GM23338 (cell line): ENCODE data around the gene KLC1. TPM values are rescaled to one million over a fixed set of nuclear protein-coding genes. Genes with fewer than 3 reads are reported as not detected.

ENCODE experiments used
- ATAC-seq: fragments of 200-7000 bp; cut with Tn5 transposase; 3 replicates; pipeline ENCODE4 v1.9.1; 2020
- DNase-seq: peaks from one replicate; pipeline ENCODE4 v3.0.0-alpha.2; 2015; ENCODE audit warnings: low spot score
- H2AFZ ChIP-seq: fragments of 200-600 bp; sonication (generic); 2 replicates; pipeline ENCODE4 v1.8.0; 2016; ENCODE audit warnings: antibody characterized with exemption, mild to moderate bottlenecking, moderate library complexity
- H3F3A ChIP-seq: fragments of 200-600 bp; sonication (generic); replicated peaks from 2 replicates; pipeline ENCODE4 v1.8.0; 2017; ENCODE audit warnings: antibody characterized with exemption, mixed run types, low read depth
- H3K27ac ChIP-seq: fragments of 200-600 bp; sonication (generic); 2 replicates; pipeline ENCODE4 v1.6.1; 2016; ENCODE audit warnings: low read depth
- H3K27me3 ChIP-seq: fragments of 200-600 bp; sonication (generic); 2 replicates; pipeline ENCODE4 v1.8.0; 2016; ENCODE audit warnings: mild to moderate bottlenecking, mixed run types, moderate library complexity; ENCODE audit not compliant: insufficient read depth
- H3K36me3 ChIP-seq: fragments of 200-600 bp; sonication (generic); 2 replicates; pipeline ENCODE4 v1.8.0; 2016; ENCODE audit warnings: mild to moderate bottlenecking; ENCODE audit not compliant: insufficient read depth
- H3K4me1 ChIP-seq: fragments of 200-600 bp; sonication (generic); 2 replicates; pipeline ENCODE4 v1.8.0; 2016; ENCODE audit warnings: mild to moderate bottlenecking, moderate library complexity; ENCODE audit not compliant: insufficient read depth
- H3K4me2 ChIP-seq: fragments of 200-600 bp; sonication (generic); 2 replicates; pipeline ENCODE4 v1.7.1; 2017; ENCODE audit warnings: mixed run types
- H3K4me3 ChIP-seq: fragments of 200-600 bp; sonication (generic); 2 replicates; pipeline ENCODE4 v1.6.1; 2016; ENCODE audit warnings: mixed run types
- H3K79me2 ChIP-seq: fragments of 200-600 bp; sonication (generic); replicated peaks from 2 replicates; pipeline ENCODE4 v1.8.0; 2017; ENCODE audit warnings: mild to moderate bottlenecking; ENCODE audit not compliant: insufficient read depth
- H3K9me2 ChIP-seq: fragments of 200-600 bp; sonication (generic); 2 replicates; pipeline ENCODE4 v1.8.0; 2017; ENCODE audit not compliant: insufficient read depth
- H4K20me1 ChIP-seq: fragments of 200-600 bp; sonication (generic); replicated peaks from 2 replicates; pipeline ENCODE4 v1.8.0; 2017; ENCODE audit warnings: mild to moderate bottlenecking; ENCODE audit not compliant: insufficient read depth
- H3K27ac Mint-ChIP-seq: 2 replicates; pipeline ENCODE4 v1.8.0; 2020; ENCODE audit warnings: inconsistent platforms, mild to moderate bottlenecking, moderate library complexity, mixed read lengths
- H3K27me3 Mint-ChIP-seq: 3 replicates; pipeline ENCODE4 v1.8.0; 2022; ENCODE audit warnings: low read depth, mild to moderate bottlenecking, moderate library complexity, mixed read lengths, inconsistent platforms; ENCODE audit not compliant: insufficient read depth, poor library complexity
- H3K36me3 Mint-ChIP-seq: 3 replicates; pipeline ENCODE4 v1.8.0; 2021; ENCODE audit warnings: low read depth, mild to moderate bottlenecking, inconsistent platforms, moderate library complexity, mixed read lengths
- H3K4me1 Mint-ChIP-seq: 3 replicates; pipeline ENCODE4 v1.8.0; 2020; ENCODE audit warnings: mild to moderate bottlenecking, inconsistent platforms, mixed read lengths
- H3K4me3 Mint-ChIP-seq: 3 replicates; pipeline ENCODE4 v1.8.0; 2021; ENCODE audit warnings: moderate library complexity, mild to moderate bottlenecking, inconsistent platforms, mixed read lengths
- H3K9me3 Mint-ChIP-seq: 3 replicates; pipeline ENCODE4 v1.8.0; 2020; ENCODE audit warnings: moderate library complexity, mild to moderate bottlenecking, inconsistent platforms, mixed read lengths
- CREB1 ChIP-seq: fragments of 250-450 bp; sonication (Bioruptor Pico); IDR thresholded peaks from 2 replicates; pipeline ENCODE4 v1.5.0; 2020; ENCODE audit warnings: low read depth, mild to moderate bottlenecking, moderate library complexity
- EZH2 ChIP-seq: fragments of 200-600 bp; sonication (generic); IDR thresholded peaks from one replicate; pipeline ENCODE4 v1.8.0; 2017; ENCODE audit warnings: antibody characterized with exemption, mild to moderate bottlenecking, low read depth; ENCODE audit not compliant: unreplicated experiment
- EZH2phosphoT487 ChIP-seq: fragments of 200-600 bp; sonication (generic); IDR thresholded peaks from one replicate; pipeline ENCODE4 v1.8.1; 2018; ENCODE audit warnings: antibody characterized with exemption; ENCODE audit not compliant: unreplicated experiment
- JUNB ChIP-seq: IDR thresholded peaks from one replicate; pipeline ENCODE4 v1.6.1; 2016; ENCODE audit warnings: antibody characterized with exemption; ENCODE audit not compliant: unreplicated experiment
- STAT1 ChIP-seq: IDR thresholded peaks from one replicate; pipeline ENCODE4 v1.6.1; 2016; ENCODE audit warnings: antibody characterized with exemption; ENCODE audit not compliant: unreplicated experiment
- ZNF114 ChIP-seq: fragments of 250-450 bp; sonication (Bioruptor Pico); IDR thresholded peaks from 2 replicates; pipeline ENCODE4 v1.5.0; 2020; ENCODE audit warnings: mild to moderate bottlenecking, moderate library complexity
- ZNF331 ChIP-seq: fragments of 250-450 bp; sonication (Bioruptor Pico); IDR thresholded peaks from 2 replicates; pipeline ENCODE4 v1.5.0; 2020; ENCODE audit warnings: low read depth, mild to moderate bottlenecking, moderate library complexity
- polyA plus RNA-seq: library from polyadenylated mRNA; unstranded; fragments of >200 nt; fragmentation: Nextera tagmentation; extraction: Ambion mirVana; gene quantifications from 2 replicates; pipeline ENCODE4 v1.2.1, GENCODE V29; 2016
- total RNA-seq: library from RNA; depleted of rRNA; stranded (reverse); fragments of >200 nt; shearing (Covaris generic); gene quantifications from 2 replicates; pipeline ENCODE4 v1.2.3, GENCODE V29; 2014
- TF ChIP-seq, protein P1 (sequence below): IDR thresholded peaks from one replicate; pipeline ENCODE4 v1.6.1; 2018; ENCODE audit warnings: antibody characterized with exemption; ENCODE audit not compliant: unreplicated experiment
- TF ChIP-seq, protein P2 (sequence below): fragments of 250-450 bp; sonication (Bioruptor Pico); IDR thresholded peaks from 2 replicates; pipeline ENCODE4 v1.5.0; 2020; ENCODE audit warnings: mild to moderate bottlenecking, moderate library complexity
- TF ChIP-seq, protein P3 (sequence below): IDR thresholded peaks from 2 replicates; pipeline ENCODE4 v1.6.1; 2016; ENCODE audit warnings: antibody characterized with exemption
- TF ChIP-seq, protein P4 (sequence below), 2 experiments: fragments of 200-600 bp in 1 of 2; sonication (generic) in 1 of 2; conservative IDR thresholded peaks; 2 replicates each; pipeline versions ENCODE4 v1.5.1 to v1.6.1; 2016 to 2017; ENCODE audit warnings: antibody characterized with exemption in 2 of 2, low read depth in 2 of 2, mild to moderate bottlenecking in 2 of 2, moderate library complexity in 1 of 2

KLC1 gene
- total and polyA plus RNA-seq, 2 experiments from 2014 or later = 165 to 308 TPM

DNA sequence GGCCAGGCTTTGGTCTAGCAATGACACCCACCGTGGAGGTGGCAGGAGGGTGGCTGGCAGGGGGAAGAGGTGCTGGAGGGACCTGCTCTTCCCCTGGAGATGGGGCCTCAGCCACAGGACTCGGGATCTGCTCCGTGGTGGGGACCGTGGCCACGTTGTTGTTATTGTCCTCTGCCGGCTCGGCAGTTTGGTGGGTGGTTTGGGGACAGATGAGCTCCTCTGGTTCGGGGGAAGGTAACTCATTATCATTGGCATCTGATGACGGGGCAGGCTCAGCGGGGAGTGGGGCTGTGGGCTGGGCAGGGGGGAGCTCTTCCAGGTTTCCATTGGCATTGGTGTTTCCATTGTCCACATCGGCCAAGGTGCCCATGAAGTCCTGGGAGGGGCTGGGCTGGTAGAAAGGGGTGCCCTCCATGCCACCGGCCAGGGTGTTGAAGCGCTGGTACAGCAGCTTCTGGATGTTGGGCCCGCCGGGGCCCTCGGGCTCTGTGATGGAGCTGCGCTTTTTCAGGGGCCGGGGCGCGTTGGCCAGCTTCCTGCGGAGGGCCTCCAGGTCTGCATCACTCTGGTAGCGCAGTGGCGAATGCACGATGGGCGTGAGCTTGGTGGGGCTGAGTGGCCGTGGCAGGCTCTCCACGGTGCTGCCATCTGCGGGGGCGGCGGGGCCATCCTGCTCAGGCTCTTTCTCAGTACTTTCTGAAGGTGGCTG lies 110.9 kb downstream of the KLC1 start:
- Histone ChIP-seq H3F3A (no peaks in the 10 kb centered on the region), H3K9me2 (no peaks in the 10 kb centered on the region), H3K4me2 (no peak overlapping the region), H3K4me1 (no peaks in the 10 kb centered on the region), H3K27ac (no peak overlapping the region), H2AFZ (no peak overlapping the region), H3K79me2 (no peaks in the 10 kb centered on the region), H3K4me3 (no peak overlapping the region), H3K36me3 (no peaks in the 10 kb centered on the region), H3K27me3 (no peaks in the 10 kb centered on the region), H4K20me1 (no peaks in the 10 kb centered on the region)
- H3K4me1 Mint-ChIP-seq = peaks cover 36% of the 10 kb centered on the region
- H3K27ac Mint-ChIP-seq = no peak overlapping the region; the same call in 1 of the 2 replicates
- peaks cover 17% of the 10 kb centered on the region for H3K36me3 Mint-ChIP-seq
- no peak for DNase-seq
- no peak for TF ChIP-seq CREB1
- TF ChIP-seq ZNF331 (CRISPR knock-in tag) = no peak
- no peak for TF ChIP-seq EZH2phosphoT487
- TF ChIP-seq ZNF114 = no peak
- TF ChIP-seq, protein P1, sequence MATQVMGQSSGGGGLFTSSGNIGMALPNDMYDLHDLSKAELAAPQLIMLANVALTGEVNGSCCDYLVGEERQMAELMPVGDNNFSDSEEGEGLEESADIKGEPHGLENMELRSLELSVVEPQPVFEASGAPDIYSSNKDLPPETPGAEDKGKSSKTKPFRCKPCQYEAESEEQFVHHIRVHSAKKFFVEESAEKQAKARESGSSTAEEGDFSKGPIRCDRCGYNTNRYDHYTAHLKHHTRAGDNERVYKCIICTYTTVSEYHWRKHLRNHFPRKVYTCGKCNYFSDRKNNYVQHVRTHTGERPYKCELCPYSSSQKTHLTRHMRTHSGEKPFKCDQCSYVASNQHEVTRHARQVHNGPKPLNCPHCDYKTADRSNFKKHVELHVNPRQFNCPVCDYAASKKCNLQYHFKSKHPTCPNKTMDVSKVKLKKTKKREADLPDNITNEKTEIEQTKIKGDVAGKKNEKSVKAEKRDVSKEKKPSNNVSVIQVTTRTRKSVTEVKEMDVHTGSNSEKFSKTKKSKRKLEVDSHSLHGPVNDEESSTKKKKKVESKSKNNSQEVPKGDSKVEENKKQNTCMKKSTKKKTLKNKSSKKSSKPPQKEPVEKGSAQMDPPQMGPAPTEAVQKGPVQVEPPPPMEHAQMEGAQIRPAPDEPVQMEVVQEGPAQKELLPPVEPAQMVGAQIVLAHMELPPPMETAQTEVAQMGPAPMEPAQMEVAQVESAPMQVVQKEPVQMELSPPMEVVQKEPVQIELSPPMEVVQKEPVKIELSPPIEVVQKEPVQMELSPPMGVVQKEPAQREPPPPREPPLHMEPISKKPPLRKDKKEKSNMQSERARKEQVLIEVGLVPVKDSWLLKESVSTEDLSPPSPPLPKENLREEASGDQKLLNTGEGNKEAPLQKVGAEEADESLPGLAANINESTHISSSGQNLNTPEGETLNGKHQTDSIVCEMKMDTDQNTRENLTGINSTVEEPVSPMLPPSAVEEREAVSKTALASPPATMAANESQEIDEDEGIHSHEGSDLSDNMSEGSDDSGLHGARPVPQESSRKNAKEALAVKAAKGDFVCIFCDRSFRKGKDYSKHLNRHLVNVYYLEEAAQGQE = no peak
- TF ChIP-seq, protein P2, sequence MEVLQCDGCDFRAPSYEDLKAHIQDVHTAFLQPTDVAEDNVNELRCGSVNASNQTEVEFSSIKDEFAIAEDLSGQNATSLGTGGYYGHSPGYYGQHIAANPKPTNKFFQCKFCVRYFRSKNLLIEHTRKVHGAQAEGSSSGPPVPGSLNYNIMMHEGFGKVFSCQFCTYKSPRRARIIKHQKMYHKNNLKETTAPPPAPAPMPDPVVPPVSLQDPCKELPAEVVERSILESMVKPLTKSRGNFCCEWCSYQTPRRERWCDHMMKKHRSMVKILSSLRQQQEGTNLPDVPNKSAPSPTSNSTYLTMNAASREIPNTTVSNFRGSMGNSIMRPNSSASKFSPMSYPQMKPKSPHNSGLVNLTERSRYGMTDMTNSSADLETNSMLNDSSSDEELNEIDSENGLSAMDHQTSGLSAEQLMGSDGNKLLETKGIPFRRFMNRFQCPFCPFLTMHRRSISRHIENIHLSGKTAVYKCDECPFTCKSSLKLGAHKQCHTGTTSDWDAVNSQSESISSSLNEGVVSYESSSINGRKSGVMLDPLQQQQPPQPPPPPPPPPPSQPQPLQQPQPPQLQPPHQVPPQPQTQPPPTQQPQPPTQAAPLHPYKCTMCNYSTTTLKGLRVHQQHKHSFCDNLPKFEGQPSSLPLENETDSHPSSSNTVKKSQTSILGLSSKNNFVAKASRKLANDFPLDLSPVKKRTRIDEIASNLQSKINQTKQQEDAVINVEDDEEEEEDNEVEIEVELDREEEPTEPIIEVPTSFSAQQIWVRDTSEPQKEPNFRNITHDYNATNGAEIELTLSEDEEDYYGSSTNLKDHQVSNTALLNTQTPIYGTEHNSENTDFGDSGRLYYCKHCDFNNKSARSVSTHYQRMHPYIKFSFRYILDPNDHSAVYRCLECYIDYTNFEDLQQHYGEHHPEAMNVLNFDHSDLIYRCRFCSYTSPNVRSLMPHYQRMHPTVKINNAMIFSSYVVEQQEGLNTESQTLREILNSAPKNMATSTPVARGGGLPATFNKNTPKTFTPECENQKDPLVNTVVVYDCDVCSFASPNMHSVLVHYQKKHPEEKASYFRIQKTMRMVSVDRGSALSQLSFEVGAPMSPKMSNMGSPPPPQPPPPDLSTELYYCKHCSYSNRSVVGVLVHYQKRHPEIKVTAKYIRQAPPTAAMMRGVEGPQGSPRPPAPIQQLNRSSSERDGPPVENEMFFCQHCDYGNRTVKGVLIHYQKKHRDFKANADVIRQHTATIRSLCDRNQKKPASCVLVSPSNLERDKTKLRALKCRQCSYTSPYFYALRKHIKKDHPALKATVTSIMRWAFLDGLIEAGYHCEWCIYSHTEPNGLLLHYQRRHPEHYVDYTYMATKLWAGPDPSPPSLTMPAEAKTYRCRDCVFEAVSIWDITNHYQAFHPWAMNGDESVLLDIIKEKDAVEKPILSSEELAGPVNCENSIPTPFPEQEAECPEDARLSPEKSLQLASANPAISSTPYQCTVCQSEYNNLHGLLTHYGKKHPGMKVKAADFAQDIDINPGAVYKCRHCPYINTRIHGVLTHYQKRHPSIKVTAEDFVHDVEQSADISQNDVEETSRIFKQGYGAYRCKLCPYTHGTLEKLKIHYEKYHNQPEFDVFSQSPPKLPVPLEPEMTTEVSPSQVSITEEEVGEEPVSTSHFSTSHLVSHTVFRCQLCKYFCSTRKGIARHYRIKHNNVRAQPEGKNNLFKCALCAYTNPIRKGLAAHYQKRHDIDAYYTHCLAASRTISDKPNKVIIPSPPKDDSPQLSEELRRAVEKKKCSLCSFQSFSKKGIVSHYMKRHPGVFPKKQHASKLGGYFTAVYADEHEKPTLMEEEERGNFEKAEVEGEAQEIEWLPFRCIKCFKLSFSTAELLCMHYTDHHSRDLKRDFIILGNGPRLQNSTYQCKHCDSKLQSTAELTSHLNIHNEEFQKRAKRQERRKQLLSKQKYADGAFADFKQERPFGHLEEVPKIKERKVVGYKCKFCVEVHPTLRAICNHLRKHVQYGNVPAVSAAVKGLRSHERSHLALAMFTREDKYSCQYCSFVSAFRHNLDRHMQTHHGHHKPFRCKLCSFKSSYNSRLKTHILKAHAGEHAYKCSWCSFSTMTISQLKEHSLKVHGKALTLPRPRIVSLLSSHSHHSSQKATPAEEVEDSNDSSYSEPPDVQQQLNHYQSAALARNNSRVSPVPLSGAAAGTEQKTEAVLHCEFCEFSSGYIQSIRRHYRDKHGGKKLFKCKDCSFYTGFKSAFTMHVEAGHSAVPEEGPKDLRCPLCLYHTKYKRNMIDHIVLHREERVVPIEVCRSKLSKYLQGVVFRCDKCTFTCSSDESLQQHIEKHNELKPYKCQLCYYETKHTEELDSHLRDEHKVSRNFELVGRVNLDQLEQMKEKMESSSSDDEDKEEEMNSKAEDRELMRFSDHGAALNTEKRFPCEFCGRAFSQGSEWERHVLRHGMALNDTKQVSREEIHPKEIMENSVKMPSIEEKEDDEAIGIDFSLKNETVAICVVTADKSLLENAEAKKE (CRISPR knock-in tag) = no peak
- TF ChIP-seq, protein P3, sequence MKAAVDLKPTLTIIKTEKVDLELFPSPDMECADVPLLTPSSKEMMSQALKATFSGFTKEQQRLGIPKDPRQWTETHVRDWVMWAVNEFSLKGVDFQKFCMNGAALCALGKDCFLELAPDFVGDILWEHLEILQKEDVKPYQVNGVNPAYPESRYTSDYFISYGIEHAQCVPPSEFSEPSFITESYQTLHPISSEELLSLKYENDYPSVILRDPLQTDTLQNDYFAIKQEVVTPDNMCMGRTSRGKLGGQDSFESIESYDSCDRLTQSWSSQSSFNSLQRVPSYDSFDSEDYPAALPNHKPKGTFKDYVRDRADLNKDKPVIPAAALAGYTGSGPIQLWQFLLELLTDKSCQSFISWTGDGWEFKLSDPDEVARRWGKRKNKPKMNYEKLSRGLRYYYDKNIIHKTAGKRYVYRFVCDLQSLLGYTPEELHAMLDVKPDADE = no peak
- TF ChIP-seq EZH2 = no peak
- TF ChIP-seq JUNB = no peak
- TF ChIP-seq, protein P4, sequence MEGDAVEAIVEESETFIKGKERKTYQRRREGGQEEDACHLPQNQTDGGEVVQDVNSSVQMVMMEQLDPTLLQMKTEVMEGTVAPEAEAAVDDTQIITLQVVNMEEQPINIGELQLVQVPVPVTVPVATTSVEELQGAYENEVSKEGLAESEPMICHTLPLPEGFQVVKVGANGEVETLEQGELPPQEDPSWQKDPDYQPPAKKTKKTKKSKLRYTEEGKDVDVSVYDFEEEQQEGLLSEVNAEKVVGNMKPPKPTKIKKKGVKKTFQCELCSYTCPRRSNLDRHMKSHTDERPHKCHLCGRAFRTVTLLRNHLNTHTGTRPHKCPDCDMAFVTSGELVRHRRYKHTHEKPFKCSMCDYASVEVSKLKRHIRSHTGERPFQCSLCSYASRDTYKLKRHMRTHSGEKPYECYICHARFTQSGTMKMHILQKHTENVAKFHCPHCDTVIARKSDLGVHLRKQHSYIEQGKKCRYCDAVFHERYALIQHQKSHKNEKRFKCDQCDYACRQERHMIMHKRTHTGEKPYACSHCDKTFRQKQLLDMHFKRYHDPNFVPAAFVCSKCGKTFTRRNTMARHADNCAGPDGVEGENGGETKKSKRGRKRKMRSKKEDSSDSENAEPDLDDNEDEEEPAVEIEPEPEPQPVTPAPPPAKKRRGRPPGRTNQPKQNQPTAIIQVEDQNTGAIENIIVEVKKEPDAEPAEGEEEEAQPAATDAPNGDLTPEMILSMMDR (conservative IDR thresholded peaks at IDR 0.05; ENCODE audit: low read depth in 2 of 2) = no peak
- TF ChIP-seq STAT1 = no peak
- H3K9me3 Mint-ChIP-seq = no peaks in the 10 kb centered on the region
- no peak for ATAC-seq
- peaks cover 19% of the 10 kb centered on the region for H3K27me3 Mint-ChIP-seq
- no peak overlapping the region; the same call in 2 of the 3 replicates for H3K4me3 Mint-ChIP-seq
